ENCODE data around the gene PLIN1. TPM values are rescaled to one million over a fixed set of nuclear protein-coding genes. Genes with fewer than 3 reads are reported as not detected.

PLIN1 gene
- total RNA-seq, 4 donors from 2014 or later, result 5.9 to 30.9 (median 15.0) TPM

GRCh38 chr15:89714775-89715174, 35.6 kb upstream of the PLIN1 start:
- intact Hi-C loops (cut with DNase I; ENCODE audit: low total_unique reads), result no loop called here
- no peak for TF ChIP-seq POLR2A (IDR thresholded peaks at IDR 0.05)
- TF ChIP-seq CTCF (IDR thresholded peaks at IDR 0.05), result no peak
- no peak for DNase-seq (ENCODE audit: low spot score in 2 of 2)
- H3K4me3 ChIP-seq (ENCODE audit: low read depth, poor library complexity, severe bottlenecking), result no peak overlapping the region
- WGBS, 2 donors, result 79 to 90% methylated on average over 2 of the region's 2 CpGs

DNA sequence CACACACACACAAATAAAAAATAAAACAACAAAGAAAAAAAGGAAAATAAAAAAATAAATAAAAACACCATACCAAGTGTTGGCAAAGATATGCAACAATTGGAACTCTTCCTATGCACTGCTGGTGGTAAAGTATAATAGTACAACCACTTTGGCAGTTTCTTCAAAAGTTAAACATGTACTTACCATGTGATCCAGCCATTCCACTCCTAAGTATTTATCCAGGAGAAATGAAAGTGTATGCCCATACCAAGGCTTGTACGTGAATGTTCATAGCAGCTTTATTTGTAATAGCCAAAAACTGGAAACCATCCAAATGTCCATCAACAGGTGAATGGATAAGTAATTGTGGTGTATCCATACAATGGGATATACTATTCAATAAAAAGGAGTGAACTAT, 28.4 kb upstream of the PLIN1 start:
- intact Hi-C loops (cut with DNase I; ENCODE audit: low total_unique reads), result no loop called here
- no peak for TF ChIP-seq POLR2A (IDR thresholded peaks at IDR 0.05)
- no peak for TF ChIP-seq CTCF (IDR thresholded peaks at IDR 0.05)
- WGBS, 2 donors, result 52 to 58% methylated on average over 1 of the region's 1 CpG
- no peak overlapping the region for H3K4me3 ChIP-seq (ENCODE audit: low read depth, poor library complexity, severe bottlenecking)
- no peak for DNase-seq (ENCODE audit: low spot score in 2 of 2)

DNA sequence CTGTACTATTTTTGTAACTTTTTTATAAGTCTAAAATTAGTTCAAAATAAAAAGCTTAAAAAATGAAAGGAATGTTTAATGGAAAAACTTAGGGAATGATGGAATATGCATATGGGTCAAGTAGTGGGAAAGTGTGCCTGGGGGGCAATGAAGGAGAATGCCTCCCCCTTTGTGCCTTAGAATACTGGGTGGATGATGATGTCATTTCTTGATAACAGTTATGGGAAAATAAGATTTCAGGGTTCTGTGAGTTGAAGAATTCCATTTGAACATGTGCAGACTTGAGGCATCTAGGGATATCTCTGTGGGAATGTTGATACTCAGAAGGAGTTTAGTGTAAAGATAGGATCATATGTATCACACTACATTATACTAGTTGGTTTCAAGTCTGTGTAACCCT, 25.2 kb upstream of the PLIN1 start:
- intact Hi-C loops (cut with DNase I; ENCODE audit: low total_unique reads), result no loop called here
- TF ChIP-seq CTCF (IDR thresholded peaks at IDR 0.05) (no peak), POLR2A (IDR thresholded peaks at IDR 0.05) (no peak)
- DNase-seq (ENCODE audit: low spot score in 2 of 2), result no peak
- H3K4me3 ChIP-seq (ENCODE audit: low read depth, poor library complexity, severe bottlenecking), result no peak overlapping the region

GRCh38 chr15:89695198-89695597, 16.0 kb upstream of the PLIN1 start:
- whole genome bisulfite sequencing, 2 donors, result 92% methylated on average over 1 of the region's 1 CpG
- no peak overlapping the region for H3K4me3 ChIP-seq (ENCODE audit: low read depth, poor library complexity, severe bottlenecking)
- intact Hi-C loops (cut with DNase I; ENCODE audit: low total_unique reads), result no loop called here
- no peak for DNase-seq (ENCODE audit: low spot score in 2 of 2)
- TF ChIP-seq CTCF (IDR thresholded peaks at IDR 0.05), result no peak
- no peak for TF ChIP-seq POLR2A (IDR thresholded peaks at IDR 0.05)

DNA sequence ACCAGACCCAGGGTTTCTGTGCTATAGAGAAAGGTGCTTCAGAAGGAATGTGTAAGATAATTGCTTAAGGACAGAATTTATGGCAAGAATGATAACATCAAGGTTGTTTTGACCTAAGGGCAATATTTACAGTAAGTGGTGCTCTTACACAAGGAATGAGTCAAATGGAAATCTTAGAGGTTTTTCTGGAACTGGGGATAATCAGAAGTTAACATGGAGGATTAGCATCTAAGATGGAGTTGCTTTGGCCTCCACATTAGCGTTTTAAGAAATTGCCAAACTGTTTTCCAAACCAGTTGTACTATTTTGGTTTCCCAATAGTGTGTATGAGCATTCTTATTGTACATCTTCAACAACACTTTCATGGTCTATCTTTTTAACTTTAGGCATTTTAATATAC, 14.5 kb upstream of the PLIN1 start:
- TF ChIP-seq CTCF (IDR thresholded peaks at IDR 0.05) (no peak), POLR2A (IDR thresholded peaks at IDR 0.05) (no peak)
- 83 to 84% methylated on average over 1 of the region's 1 CpG for WGBS, 2 donors
- DNase-seq (ENCODE audit: low spot score in 2 of 2), result no peak
- intact Hi-C loops (cut with DNase I; ENCODE audit: low total_unique reads), result no loop called here
- H3K4me3 ChIP-seq (ENCODE audit: low read depth, poor library complexity, severe bottlenecking), result no peak overlapping the region

- WGBS, 2 donors, result 64 to 80% methylated on average over 2 of the region's 2 CpGs
- intact Hi-C loops (cut with DNase I; ENCODE audit: low total_unique reads), result no loop called here
- no peak for DNase-seq (ENCODE audit: low spot score in 2 of 2)
- no peak for TF ChIP-seq CTCF (IDR thresholded peaks at IDR 0.05)
- TF ChIP-seq POLR2A (IDR thresholded peaks at IDR 0.05), result no peak
- no peak overlapping the region for H3K4me3 ChIP-seq (ENCODE audit: low read depth, poor library complexity, severe bottlenecking)
These were observed 13.9 kb upstream of the PLIN1 start for GRCh38 chr15:89693091-89693490.

Measured in lower leg skin (tissue), 4 donors.